Epithelial cell of proximal tubule (primary cell): ENCODE measurements around the gene TMEM237. TPM values are rescaled to one million over a fixed set of nuclear protein-coding genes. Genes with fewer than 3 reads are reported as not detected.
A peak's percentile ranks its signal among the peaks of the same experiment; 100 is the strongest.

Experiments used
- DNase-seq: peaks from one replicate; pipeline ENCODE4 v3.0.0-alpha.2; 2011; ENCODE audit warnings: low read depth
- H3K4me3 ChIP-seq: 2 replicates; pipeline ENCODE4 v1.5.1; 2011; ENCODE audit warnings: low read depth, mild to moderate bottlenecking, low read length
- total RNA-seq: library from RNA; depleted of rRNA; stranded (reverse); fragments of >200 nt; gene quantifications from 2 replicates; pipeline ENCODE4 v1.2.3, GENCODE V29; 2015
- TF ChIP-seq, protein P1 (sequence below): conservative IDR thresholded peaks from 2 replicates; pipeline ENCODE4 v1.5.1; 2012; ENCODE audit warnings: low read depth, mild to moderate bottlenecking, low read length

Gene TMEM237
- total RNA-seq, result 37.0 and 53.1 TPM in 2 replicates

DNA sequence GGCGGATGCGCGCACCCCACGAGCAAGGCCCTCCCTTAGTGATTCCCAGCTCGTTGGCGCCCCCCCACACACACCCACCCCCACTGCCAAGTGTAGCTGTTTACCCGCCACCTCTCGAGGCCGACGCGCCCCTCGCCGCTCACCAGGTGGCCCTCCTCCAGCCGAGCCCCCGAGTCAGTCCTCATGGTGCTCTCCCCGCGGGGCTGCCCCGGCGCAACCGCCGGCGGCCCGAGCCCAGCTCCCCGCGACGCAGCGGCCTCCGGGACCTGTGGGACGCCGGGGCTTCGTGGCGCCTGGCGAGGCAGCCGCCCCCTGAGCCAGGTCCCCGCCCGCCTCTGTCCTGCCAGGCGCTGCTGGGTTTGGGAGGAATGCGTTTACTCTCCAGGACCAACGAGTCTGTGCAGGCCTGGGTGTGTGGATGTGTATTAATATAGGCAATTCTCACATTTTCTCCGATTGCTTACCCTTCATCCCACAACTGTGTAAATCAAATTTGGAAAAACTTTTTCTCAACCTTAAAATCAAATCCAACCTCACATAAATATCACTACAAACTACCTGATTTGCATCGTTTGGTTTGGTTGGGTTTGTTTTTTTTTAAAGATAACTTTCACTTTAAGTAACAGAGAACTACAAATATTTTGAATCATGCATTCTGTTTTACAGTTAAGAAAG, at the start of gene TMEM237:
Gene TMEM237 (minus strand): TSS at position 288 of the 675 bp plus-strand sequence. CDS start 103 bp downstream, at position 185.
- no peak for DNase-seq
- H3K4me3 ChIP-seq, result peak within 1 kb of the TSS; percentile 82
- TF ChIP-seq, protein P1, sequence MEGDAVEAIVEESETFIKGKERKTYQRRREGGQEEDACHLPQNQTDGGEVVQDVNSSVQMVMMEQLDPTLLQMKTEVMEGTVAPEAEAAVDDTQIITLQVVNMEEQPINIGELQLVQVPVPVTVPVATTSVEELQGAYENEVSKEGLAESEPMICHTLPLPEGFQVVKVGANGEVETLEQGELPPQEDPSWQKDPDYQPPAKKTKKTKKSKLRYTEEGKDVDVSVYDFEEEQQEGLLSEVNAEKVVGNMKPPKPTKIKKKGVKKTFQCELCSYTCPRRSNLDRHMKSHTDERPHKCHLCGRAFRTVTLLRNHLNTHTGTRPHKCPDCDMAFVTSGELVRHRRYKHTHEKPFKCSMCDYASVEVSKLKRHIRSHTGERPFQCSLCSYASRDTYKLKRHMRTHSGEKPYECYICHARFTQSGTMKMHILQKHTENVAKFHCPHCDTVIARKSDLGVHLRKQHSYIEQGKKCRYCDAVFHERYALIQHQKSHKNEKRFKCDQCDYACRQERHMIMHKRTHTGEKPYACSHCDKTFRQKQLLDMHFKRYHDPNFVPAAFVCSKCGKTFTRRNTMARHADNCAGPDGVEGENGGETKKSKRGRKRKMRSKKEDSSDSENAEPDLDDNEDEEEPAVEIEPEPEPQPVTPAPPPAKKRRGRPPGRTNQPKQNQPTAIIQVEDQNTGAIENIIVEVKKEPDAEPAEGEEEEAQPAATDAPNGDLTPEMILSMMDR, result no peak

DNA sequence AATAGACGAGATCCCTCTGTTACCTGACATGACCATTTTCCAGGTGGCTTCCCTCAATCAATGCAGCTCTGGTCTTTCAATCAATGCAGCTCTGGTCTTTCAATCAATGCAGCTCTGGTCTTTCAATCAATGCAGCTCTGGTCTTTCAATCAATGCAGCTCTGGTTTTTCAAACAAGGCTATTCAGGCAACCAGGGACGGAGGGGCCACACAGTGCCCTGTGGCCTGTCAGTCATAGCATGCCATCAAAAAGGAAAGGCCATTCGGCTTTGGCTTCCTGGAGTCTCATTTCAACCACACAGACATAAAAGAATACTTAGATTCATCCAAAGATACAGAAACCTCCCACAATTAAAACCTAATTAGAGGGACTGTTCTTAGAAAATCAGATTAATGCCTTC, 41.9 kb upstream of the TMEM237 start:
- TF ChIP-seq, protein P1, result no peak
- H3K4me3 ChIP-seq, result no peak overlapping the region

GRCh38 chr2:201680743-201681142, 37.4 kb upstream of the TMEM237 start:
- TF ChIP-seq, protein P1, result peak; percentile 51
- no peak for DNase-seq
- H3K4me3 ChIP-seq, result no peak overlapping the region

More for the DNA sequence above, 41.9 kb upstream of the TMEM237 start:
- DNase-seq, result no peak

DNA sequence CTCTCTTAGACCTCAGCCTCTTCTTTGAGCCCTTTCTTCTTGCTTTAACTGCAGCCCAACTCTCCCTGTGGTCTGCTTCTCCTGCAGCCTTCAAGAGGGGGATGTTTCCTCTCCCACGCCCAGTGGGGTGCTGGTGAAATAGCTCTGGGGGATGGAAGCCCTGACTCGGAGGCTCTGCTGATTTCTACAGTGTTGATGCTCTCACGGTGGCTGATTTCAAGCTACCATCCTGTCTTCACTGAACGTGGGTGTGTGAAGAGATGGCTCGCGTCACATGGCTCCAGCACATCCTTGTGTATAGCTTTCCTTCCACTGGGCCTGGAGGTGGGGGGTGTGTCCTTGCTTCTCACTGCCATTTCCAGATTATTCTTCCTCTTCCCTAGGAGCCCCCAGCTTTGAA, 35.1 kb upstream of the TMEM237 start:
- H3K4me3 ChIP-seq, result no peak overlapping the region
- TF ChIP-seq, protein P1, result no peak
- DNase-seq, result no peak

DNA sequence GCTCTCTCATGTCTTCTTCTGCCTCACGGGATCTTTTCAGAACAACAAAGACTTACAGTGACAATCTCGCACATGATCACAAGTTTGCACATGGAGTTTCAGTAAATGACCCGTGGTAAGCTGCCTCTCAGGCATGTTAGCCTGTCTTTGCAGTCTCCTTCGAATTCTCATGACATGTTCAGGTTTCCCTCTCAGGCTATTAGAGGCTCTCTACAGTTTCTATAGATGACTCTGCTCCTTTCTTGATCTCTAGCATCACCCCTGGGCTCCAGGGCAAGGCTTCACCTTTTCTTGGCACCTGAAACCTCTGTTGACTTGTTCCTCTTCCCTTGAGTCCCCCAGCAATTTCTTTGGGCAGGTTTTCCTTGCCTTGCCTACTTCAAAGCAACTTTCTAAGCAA, 32.2 kb upstream of the TMEM237 start:
- TF ChIP-seq, protein P1, result no peak

GRCh38 chr2:201674794-201675193, 31.5 kb upstream of the TMEM237 start:
- no peak for DNase-seq
- H3K4me3 ChIP-seq, result no peak overlapping the region
- TF ChIP-seq, protein P1, result no peak

More for the DNA sequence above, 32.2 kb upstream of the TMEM237 start:
- DNase-seq, result no peak
- H3K4me3 ChIP-seq, result no peak overlapping the region

DNA sequence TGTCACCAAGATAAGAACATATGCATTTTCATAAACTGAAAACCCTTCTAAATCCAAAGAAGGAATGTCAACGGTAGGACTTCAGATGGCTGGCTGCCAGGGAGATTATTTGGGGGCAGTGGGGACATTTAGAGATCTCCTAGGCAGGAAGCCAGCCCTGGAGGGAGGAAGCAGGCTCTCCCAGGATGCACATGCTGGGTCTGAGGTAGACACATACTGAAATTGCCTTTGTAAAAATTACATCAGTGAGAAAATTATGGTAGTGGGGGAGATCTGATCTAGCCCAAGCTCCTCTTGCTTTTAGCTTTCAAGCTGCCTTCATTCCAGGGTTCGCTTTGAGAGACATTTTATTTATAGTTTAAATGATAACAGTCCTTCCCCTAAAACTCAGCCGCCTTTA, 31.0 kb upstream of the TMEM237 start:
- H3K4me3 ChIP-seq, result no peak overlapping the region
- TF ChIP-seq, protein P1, result no peak
- no peak for DNase-seq
